Uterus (tissue), 2 donors: ENCODE results near the gene FAF1.

Experiments
- CTCF ChIP-seq, 4 experiments: fragments of 200-600 bp in 2 of 4; fragments of 450-650 bp in 2 of 4; sonication (generic) in 2 of 4; IDR thresholded peaks; one replicate each; pipeline ENCODE4 v1.5.1; 2016 to 2019; ENCODE audit warnings: antibody characterized with exemption in 4 of 4, mild to moderate bottlenecking in 2 of 4, moderate library complexity in 1 of 4
- POLR2A ChIP-seq, 2 donors: fragments of 450-650 bp; IDR thresholded peaks; one replicate each; pipeline ENCODE4 v1.6.1; 2016; ENCODE audit warnings: antibody characterized with exemption in 2 of 2, mild to moderate bottlenecking in 1 of 2, moderate library complexity in 1 of 2

DNA sequence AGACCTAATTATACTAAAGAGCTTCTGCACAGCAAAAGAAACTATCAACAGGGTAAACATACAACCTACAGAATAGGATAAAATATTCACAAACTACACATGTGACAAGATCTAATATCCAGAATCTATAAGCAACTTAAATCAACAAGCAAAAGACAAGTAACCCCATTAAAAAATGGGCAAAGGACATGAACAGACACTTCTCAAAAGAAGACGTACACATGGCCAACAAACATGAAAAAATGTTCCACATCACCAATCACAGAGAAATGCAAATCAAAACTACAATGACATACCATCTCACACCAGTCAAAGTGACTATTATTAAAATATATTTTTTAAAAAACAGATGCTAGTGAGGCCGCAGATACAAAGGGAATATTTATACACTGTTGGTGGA is 99.8 kb downstream of the FAF1 start:
- TF ChIP-seq CTCF (IDR thresholded peaks at IDR 0.05) (no peak), POLR2A (IDR thresholded peaks at IDR 0.05) (no peak)
